Posterior cingulate gyrus (tissue), 11 donors: ENCODE results near the gene DVL1.

Experiments used
- DNase-seq, 10 donors: peaks; one replicate each; pipeline versions ENCODE4 v3.0.0 to v3.0.0-alpha.2; 2020 to 2021; ENCODE audit warnings: mixed read lengths in 3 of 10
- intact Hi-C: fragments of 100-400 bp; cut with DNase I; formaldehyde crosslinking; loops from one replicate; pipeline ENCODE4 v1.15.1; 2023

The DVL1 gene

GRCh38 chr1:1331068-1331965 is 17.9 kb downstream of the DVL1 start, which contains the start of gene TAS1R3:
Gene TAS1R3, plus strand, starts transcription at chr1:1331280. Its CDS starts 66 bp downstream, at chr1:1331346.
- DNase-seq: no peak
- intact Hi-C loops: no loop called here

DNA sequence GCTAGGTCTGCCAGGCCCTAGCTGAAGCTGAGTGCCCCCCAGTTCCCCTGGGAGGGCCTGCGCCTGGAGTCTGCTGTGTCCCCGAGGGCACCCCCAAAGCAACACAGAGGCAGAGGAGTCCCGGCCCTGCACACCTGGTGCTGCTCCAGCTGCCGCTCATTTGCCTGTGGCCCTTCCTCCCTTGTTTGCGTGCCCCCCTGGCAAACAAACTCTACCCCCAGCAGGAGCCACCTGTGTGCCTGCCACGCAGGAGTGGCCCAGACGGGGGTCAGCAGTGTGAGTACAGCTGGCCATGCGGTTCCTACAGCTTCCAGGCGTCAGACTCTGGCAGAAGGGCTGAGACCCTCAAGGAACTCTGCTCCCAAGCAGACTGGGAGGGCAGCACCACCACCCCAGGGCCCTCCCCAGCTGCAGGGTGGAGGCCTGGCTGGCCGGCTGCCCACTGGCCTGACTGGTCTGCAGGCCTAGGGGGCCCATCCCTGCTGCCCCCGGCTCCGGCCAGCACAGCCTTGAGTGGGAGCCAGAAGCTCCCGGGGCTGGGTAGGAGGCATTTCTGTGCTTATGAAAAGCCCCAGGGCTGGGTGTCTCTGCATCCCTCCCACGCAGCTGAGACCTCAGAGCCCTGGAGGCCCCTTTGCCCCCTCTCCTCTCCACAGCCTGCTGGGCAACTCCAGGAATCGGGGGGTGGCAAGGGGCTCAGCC is 18.7 kb downstream of the DVL1 start:
- intact Hi-C loops: no loop called here
- no peak for DNase-seq

DNA sequence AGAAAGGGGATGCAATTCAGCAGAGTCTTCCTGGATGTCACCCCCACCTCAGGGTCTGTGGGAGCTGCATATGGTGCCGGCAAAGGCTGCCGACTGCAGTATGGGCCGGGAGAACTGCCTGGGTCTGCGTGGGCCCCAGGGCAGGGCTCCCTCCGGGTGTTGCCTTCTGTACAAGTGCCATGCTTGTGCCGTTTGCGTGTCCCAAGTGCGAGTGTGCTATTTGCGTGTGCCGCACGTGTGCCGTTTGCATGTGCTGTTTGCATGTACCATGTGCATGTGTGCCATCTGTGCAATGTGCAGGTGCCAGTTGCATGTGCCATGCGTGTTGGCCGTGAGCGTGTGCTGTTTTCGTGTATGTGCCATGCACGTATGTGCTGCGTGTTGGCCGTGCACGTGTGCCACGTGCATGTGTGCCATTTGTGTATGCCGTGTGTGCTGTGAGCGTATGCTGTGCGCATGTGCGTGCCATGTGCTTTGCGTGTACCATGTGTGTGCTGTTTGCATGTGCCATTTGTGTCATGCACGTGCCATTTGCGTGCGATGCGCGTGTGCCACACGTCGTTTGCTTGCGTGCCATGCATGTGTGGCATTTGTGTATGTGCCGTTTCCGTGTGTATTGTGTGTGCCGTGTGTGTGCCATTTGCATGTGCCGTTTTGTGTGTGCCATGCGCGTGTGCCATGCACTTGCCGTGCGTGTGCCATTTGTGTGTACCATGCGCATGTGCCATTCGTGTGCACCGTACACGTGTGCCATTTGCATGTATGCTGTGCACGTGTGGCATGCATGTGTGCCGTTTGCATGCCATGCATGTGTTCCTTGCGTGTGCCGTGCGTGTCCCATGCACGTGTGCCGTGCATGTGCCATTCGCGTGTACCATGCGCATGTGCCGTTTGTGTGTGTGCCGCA is 19.7 kb downstream of the DVL1 start:
- intact Hi-C loops: no loop called here
- DNase-seq: no peak

DNA sequence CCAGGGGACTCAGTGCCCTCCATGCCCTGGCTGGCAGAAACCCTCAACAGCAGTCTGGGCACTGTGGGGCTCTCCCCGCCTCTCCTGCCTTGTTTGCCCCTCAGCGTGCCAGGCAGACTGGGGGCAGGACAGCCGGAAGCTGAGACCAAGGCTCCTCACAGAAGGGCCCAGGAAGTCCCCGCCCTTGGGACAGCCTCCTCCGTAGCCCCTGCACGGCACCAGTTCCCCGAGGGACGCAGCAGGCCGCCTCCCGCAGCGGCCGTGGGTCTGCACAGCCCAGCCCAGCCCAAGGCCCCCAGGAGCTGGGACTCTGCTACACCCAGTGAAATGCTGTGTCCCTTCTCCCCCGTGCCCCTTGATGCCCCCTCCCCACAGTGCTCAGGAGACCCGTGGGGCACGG is 21.0 kb downstream of the DVL1 start:
- intact Hi-C loops: no loop called here

DNA sequence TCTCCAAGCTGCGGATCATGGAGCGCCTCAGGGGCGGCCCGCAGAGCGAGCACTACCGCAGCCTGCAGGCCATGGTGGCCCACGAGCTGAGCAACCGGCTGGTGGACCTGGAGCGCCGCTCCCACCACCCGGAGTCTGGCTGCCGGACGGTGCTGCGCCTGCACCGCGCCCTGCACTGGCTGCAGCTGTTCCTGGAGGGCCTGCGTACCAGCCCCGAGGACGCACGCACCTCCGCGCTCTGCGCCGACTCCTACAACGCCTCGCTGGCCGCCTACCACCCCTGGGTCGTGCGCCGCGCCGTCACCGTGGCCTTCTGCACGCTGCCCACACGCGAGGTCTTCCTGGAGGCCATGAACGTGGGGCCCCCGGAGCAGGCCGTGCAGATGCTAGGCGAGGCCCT is 21.9 kb downstream of the DVL1 start:
- intact Hi-C loops: no loop called here
- no peak for DNase-seq

More for the DNA sequence above, 21.0 kb downstream of the DVL1 start:
- DNase-seq: no peak

- intact Hi-C loops: no loop called here
- no peak for DNase-seq
Observed at GRCh38 chr1:1326075-1326605, 23.1 kb downstream of the DVL1 start.

DNA sequence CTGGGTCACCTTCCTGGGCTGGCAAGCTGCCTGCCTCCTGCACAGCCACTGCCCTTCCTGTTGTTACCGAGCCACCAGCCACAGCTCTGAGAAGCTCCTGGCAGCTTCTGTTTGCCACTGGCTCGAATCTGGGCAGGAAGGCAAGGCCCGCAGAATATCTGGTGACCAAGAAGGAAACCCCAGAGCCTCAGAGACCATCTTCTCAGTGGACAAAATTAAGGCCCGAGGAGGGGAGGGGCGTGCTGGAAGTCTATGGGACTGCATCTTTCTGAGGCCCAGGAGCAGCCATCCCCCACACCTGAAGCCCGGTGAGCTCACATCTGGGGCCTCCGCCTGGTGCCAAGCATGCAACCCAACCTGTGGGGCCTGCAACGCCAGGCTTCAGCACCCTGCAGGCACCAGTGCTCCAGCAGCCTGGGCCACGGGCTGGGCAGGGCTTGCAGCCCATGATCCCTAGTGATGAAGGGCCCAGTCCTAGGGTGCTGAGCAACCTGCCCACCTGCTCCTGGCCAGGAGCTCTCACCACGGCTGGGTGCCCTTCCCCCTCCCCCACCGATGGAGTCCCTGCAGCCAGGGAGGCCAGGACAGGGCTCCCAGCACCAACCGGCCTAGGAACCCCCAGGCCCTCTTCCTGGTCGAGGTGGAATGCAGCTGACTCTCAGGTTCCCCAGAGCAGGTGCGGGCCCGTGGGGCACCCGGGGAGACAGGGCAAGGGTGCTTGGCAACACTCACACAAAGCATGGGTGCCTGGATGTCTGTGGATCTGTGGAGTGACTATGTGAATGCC is 23.7 kb downstream of the DVL1 start:
- no peak for DNase-seq
- intact Hi-C loops: loop anchor here (2.0 kb wide), 1 partner anchor 17 kb away; the partner anchor contains the start of gene PUSL1

- intact Hi-C loops: loop anchor here (2.0 kb wide), 1 partner anchor 16 kb away; the partner anchor contains the start of gene PUSL1
Observed at GRCh38 chr1:1324524-1325287, 24.5 kb downstream of the DVL1 start, which contains the start of the genes CPTP and INTS11. Gene CPTP, plus strand, starts transcription at chr1:1324802. Its CDS starts 2,109 bp downstream, at chr1:1326911. Gene INTS11, minus strand, starts transcription at chr1:1324660. Its CDS starts 52 bp downstream, at chr1:1324608.

DNA sequence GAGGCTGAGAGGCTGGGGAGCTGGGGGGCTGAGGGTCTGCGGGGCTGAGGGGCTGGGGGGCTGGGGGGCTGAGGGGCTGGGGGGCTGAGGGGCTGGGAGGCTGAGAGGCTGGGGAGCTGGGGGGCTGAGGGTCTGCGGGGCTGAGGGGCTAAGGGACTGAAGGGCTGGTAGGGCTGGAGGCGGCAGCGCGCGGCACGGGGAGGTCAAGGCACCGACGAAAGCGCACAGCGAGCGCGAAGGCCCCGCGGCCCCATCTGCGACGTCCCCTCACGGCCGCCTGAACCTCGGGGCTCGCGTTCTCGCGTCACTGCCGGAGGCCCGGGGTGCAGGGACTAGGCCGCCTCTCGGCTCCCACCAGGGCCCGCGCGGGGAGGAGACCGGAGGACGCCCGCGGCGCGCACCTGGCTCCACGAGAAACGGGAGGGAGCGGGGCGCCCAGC is 25.1 kb downstream of the DVL1 start:
- no peak for DNase-seq
- intact Hi-C loops: loop anchor here (2.0 kb wide), 1 partner anchor 15 kb away; the partner anchor contains the start of gene PUSL1

More at GRCh38 chr1:1324524-1325287, 24.5 kb downstream of the DVL1 start, which contains the start of the genes CPTP and INTS11:
- peak; percentile 89 to 98 (median 93) for DNase-seq

DNA sequence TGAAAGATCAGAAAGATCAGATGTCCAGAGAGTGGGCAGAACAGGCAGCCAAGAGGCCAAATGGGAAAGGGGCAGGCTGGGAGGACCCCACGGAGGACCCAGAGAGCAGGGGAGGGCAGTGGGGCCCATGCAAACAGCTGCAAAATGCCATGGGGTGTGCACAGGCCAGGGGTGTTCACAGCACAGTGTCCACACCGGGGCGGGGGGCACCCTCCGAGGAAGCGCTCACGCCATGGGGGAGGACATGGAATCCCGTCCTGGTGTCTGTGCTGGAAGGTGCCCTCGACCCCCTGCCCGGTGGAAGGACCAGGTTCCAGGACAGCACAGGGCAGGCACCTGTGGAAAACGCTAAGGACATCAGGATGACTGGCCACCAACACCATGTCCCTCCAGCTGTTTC is 26.3 kb downstream of the DVL1 start:
- no peak for DNase-seq
- intact Hi-C loops: no loop called here

GRCh38 chr1:1322418-1322817 is 26.8 kb downstream of the DVL1 start:
- no peak for DNase-seq
- intact Hi-C loops: no loop called here

DNA sequence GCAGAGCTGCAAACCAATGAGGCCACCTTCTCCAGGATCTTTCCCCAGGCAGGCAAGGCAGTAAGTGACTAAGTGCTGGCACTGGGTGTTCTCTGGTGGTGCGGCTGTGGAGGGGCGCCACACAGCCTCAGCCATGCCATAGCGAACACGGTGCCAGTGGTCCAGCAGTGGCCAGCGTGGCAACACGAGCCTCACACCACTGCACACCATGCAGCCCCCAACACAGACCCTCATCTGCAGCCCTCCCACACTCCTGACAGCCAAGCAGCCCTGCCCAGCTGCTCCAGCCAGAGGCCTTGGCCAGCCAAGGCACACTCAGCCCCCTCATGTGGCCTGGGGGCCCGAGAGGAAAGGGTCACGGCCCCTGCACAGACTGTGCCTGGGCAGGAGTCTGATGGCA is 27.7 kb downstream of the DVL1 start:
- intact Hi-C loops: no loop called here
- DNase-seq: no peak

DNA sequence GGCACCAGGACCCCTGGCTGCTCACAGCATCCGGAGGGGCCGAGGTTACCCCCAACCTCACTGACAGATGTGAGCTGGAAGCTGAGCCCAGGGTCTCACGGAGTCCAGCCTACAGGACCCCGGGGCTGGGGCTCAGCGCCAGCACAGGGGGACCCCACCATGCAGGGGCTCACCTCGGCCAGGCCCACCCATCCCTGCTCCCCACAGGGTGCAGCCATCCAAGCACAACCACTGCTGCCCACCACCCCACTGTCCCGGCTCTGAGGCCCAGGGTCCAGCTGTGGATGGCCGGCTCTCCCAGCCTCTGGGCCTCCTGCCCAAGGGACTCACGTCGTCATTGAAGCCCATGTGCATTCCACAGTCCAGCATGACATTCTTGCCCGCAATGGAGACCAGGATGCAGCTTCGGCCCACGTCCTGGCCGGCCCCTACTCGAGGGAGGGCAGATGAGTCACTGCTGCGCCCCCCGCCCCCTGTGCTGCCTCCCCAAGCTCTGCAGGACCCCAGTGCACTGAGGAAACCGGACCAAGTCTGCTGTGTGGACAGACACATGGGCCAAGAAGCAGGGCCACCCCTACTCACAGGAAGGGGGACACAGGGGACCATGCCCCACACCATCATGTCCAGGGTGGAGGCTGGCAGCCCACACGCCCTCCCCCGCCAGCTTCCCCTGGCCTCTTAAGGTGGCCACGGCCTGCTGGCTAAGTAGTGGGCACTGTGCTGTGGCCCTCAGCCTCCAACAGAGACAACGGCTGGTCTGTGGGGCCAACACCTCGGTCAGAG is 28.4 kb downstream of the DVL1 start:
- DNase-seq: no peak
- intact Hi-C loops: no loop called here

DNA sequence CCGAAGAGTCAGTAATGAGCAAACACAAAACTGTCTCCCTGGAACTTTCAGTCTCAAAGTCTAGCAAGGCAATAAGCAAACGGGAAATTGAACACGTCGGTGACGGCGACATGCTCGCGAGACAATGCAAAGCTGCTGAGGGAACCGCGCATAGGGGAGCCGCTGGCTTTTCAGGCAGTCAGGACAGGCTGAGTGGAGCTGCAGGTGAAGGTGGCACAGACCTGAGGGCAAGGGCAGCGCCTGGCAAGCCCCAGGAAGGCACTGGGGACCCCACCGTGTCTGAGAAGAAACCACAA is 29.6 kb downstream of the DVL1 start:
- no peak for DNase-seq
- intact Hi-C loops: no loop called here

DNA sequence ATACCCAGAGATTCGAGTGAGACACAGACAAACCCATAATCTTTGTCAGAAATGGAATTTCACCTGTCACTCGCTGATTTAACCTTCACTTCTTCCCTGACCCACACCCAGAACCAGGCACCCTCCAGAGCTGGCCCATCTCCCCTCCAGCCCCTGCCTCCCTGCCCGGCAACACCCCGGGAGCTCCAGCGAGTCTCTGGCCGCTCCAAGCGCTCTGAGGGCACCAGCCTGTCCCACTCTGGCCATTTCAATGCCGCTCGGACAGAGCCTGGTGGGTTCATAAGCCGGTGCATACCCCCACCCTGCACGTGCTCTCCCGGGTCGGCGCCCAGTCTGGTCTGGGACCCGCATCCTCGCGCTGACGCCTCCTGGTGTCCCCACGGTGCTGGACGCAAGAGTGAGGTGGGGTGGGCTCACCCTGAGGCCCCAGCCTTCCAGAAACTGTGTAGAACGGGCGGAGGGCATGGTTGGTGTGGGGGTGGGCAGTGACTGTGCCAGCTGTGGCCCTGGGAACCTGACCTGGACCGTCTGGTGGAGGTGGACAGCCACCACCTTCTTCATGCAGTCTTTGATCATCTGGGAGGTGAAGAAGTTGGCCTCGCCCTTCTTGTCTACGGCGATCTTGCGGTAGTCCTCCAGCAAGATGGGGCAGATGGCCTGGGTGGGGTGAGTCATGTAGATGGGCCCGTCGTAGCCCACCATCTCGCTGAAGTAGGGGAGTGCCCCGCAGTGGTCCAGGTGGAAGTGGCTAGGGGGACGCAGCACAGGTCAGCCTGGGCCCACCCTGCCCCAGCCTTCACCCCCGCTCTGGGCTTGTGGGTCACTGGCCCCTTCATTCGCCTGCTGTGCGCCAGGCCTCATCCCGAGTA is 30.2 kb downstream of the DVL1 start:
- intact Hi-C loops: no loop called here
- DNase-seq: no peak

DNA sequence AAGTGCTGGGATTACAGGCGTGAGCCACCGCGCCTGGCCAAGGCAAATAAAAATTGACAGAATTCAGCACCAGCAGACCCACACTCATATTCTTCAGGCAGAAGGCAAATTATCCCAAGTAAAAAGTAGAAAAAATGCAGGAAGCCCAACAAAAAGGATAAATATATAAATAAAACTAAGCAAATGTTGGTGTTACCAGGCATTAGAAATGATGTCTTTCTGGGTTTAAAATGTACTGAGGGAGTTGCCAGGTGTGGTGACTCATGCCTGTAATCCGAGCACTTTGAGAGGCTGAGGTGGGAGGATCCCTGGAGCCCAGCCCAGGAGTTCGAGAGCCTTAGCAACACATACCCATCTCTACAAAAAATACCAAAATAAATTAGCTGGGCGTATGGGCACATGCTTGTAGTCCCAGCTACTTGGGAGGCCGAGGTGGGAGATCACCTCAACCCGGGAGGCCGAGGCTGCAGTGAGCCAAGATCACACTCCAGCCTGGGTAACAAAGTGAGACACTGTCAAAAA is 31.0 kb downstream of the DVL1 start:
- DNase-seq: peak in 6 of 10 donors; percentile 45 to 90 (median 78)

More for the DNA sequence above, 31.0 kb downstream of the DVL1 start:
- intact Hi-C loops: no loop called here
